ENCODE results near the gene ADSS1. TPM values are rescaled to one million over a fixed set of nuclear protein-coding genes. Genes with fewer than 3 reads are reported as not detected.

The ADSS1 gene
- total RNA-seq, 1 donor from 2014 or later: 11.5 TPM

GRCh38 chr14:104795781-104796686, 72.0 kb downstream of the ADSS1 start:
- intact Hi-C loops (cut with DNase I): no loop called here
- ATAC-seq: peak; percentile 20
- peak; percentile 75 for DNase-seq (ENCODE audit: low spot score)

- ATAC-seq (no peak), DNase-seq (ENCODE audit: low spot score) (no peak)
- intact Hi-C loops (cut with DNase I): no loop called here
These were observed 72.7 kb downstream of the ADSS1 start for GRCh38 chr14:104796687-104797081.

Small RNAs within 50 kb of the gene (microRNA-seq; reads per million reads assigned to microRNA genes)
- not detected for gene MIR4710

Other genes with a start within 250 kb of the ADSS1 start
- gene C14orf180, start 144.5 kb upstream of the ADSS1 start, total RNA-seq: 4.7 TPM
- gene TMEM179, start 119.5 kb upstream of the ADSS1 start, total RNA-seq: 4.5 TPM
- gene INF2, start 34.6 kb upstream of the ADSS1 start, total RNA-seq: 343 TPM
- 56.6 TPM for gene SIVA1, start 28.9 kb downstream of the ADSS1 start, total RNA-seq
- gene AKT1, start 71.5 kb downstream of the ADSS1 start, total RNA-seq: 90.4 TPM
- gene ZBTB42, start 76.9 kb downstream of the ADSS1 start, total RNA-seq: 3.6 TPM
- gene CEP170B, start 141.0 kb downstream of the ADSS1 start, total RNA-seq: 15.3 TPM
- 7.0 TPM for gene PLD4, start 200.7 kb downstream of the ADSS1 start, total RNA-seq

Data from sciatic nerve (tissue), 2 donors.